Midbrain (tissue), 1 donor: ENCODE data around the gene EHD3.
A peak's percentile ranks its signal among the peaks of the same experiment; 100 is the strongest.
"Not testable (repeated sequence)": the region's sequence is repeated elsewhere in the genome, so short reads cannot be mapped to it uniquely, and the experiment has no call there.

Experiments used
- DNase-seq: peaks from one replicate; lab custom pipeline; 2025; lab: John Stamatoyannopoulos, UW

EHD3 gene

DNA sequence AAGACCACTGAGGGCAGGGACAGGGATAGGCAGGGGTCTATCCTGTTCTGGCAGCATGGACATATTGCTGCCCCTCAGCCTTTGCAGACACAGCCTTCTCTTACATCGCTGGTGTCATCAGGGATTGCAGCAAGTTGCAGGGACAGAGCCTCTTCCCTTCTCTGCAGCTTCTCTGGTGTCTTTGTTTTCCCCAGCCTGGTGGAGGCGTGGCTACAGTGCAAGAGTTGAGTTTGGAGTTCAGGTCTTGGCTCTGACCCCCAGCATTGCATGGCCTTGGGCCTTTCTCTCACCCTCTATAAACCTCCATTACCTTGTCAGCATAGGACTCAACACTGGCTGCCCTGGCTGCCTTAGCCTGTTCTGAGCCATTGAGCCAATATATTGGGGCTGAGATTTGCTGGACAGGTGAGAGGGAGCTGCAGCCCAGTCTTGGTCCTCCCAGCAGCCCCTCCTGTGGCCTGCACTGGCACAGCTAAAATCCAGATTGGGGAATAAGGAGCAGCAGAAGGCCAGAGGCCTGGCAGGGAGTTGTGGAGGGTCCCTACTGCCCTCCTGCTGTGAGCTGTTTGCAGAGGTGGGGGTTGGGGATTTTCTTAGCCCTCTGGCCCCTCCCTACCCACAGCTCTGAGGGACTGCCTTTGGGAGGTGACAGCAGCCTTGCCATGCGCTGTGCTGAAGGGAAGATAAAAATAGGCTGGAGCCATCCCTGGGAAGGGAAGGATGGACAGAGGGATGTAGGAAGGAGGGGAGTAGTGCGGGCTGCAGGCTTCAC, 22.8 kb downstream of the EHD3 start:
- no peak for DNase-seq

DNA sequence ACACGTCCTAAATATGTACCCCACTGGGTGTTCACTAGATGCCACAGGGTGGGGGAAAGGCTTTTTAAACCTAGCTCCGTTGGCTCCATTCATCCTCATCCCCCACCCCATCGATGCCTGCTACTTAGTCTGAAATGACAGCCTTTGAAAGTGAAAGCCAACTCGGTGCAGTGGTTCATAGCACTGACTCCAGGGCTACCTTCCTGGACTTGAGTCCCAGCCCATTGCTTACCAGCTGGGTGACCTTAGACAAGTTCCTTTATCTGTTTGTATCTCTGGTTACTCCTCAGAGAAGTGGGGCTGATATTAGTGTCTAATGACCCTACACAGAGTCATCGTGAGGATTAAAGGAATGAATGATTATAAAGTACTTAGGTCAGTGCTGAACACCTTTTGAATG, 24.4 kb downstream of the EHD3 start:
- DNase-seq, result no peak

DNA sequence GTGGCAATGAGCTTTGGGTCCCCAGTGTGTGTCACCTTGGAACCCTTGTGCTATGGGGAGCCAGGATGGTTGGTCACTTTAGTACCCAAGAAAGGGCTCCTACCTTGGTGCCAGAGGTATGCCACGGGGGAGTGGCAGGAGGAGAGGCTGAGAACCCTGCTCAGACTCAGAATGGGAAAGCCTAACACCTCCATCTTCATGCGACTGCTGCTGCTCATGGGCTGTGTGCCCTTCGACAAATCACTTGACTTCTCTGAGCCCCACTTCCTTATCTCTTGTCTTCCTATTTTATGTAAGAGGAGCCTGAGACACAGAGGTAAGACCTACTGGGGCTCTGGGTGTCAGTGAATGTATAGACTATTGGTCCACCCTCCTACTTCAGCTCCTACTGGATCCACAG, 25.1 kb downstream of the EHD3 start:
- DNase-seq, result no peak

DNA sequence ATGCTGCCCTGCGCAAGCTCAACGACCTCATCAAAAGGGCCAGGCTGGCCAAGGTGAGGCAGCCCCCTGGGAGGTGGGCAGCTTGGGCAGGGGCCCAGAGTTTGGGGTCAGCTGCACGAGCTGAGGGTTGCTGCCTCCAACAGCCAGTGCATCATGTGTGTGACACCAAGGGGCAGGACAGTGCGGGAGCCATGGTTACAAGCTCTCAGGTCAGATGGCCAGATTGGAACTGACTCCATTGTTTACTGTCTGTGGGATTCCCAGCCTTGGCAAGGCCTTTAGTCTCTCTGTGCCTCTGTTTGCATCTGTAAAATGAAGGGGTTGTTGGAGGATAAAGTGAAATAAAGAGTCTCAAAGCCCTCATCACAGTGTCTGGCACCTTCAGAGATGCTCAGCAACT, 26.9 kb downstream of the EHD3 start:
- peak; percentile 56 for DNase-seq

DNA sequence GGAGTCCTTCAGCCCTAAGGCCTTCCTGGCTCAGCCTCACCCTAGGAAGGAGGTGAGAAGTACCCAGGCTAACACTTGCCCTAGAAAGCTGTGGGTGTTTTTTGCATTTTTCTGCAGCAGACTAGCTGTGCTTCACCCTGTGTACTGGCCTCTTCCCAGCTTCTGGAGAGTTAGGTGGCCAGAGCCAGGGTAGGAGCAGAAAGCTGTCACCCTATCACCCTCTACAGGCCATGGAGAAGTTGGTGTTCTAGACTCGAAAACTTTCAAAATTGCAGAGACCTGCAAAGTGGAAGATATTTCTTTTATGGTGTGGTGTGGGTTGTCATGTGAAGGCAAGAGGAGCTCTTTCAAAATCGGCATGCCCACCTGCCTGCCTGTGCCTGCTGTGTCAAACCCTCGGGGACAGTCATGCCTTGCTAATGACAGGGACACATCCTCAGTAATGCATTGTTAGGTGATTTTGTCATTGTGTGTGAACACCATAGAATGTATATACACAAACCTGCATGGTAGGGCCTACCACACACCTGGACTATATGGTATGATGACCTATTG, 29.8 kb downstream of the EHD3 start:
- peak; percentile 43 for DNase-seq

DNA sequence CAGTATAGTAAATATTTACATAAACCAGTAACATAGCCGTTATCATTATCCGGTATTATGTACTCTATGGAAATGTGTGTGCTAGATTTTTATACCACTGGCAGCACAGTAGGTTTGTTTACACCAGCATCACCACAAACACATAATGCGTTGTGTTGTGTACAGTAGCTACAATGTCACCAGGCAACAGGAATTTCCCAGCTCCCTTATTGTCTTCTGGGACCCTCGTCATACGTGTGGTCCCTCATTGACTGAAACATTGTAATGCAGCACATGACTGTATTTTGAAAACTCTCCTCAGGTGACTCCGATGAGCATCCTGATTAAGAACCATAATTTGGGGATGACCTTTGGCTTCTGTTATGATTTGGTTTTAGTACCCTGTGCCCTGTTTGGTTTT, 31.3 kb downstream of the EHD3 start:
- no peak for DNase-seq

DNA sequence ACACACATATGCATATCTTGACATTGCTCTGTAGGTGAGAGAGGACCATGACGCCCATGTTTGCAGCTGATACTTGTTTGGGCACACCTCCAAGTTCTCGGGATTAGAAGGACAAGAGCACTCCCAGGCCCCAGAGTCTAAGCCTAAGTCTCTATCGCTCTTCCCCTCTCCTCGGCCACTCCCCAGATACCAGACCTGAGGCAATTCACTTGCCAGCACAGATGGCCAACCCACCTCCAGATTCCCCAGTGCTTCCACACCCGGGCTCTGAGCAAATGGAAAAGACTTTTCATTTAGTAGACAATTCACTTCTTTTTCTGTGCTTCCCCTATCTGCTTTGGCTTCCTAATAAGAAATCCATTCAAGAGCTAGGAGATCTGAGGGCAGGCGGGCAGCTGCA, 32.9 kb downstream of the EHD3 start:
- DNase-seq, result no peak

DNA sequence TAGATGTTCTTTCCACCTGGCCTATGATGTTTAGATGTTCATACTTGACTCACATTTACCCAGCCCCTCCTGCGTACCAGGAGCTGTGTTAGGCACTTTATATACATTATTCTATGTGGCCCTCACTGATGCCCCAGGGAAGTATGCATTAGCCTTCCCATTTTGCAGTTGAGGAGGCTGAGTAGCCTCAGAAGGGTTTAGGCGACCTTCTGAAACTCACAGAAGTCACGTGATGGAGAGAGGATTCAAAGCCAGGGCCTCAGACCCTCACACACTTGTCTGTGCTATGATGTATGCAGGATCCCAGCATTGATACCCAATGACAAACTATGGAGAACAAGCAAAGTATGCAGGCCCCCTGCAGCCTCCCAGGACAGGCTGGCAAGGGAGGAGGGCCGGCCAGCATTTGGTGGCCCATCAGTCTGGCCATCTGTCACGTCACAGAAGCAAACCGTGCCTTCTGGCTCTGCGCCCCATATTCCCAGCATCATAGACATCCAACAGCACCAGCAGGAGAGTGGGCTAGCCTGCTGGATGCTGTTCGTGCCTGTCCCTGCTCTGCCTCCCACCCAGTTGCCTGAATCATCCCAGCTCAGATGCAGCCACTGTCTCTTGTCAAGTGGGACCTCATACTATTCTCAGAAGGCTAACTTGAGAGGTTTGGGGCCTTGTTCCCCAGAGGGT, 33.6 kb downstream of the EHD3 start:
- DNase-seq, result no peak

DNA sequence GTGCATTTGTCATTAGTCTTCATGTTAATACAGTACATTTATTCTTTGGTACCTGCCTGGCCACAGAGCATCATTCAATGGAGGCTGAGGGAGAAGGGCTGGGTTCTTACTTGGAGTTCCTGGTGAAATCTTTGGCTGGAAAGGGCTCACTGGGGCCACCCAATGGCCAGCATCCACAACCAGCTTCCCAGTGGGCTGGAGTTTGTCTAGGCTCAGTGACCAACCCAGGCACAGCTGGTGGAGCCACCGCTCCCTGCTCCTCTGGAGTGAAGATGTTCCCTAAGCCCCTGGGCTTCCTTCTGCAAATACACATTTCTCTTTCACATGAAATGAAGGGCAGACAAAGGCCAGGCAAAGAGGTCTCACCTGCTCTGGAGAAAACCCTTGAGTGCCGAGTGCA, 34.4 kb downstream of the EHD3 start:
- DNase-seq, result no peak

DNA sequence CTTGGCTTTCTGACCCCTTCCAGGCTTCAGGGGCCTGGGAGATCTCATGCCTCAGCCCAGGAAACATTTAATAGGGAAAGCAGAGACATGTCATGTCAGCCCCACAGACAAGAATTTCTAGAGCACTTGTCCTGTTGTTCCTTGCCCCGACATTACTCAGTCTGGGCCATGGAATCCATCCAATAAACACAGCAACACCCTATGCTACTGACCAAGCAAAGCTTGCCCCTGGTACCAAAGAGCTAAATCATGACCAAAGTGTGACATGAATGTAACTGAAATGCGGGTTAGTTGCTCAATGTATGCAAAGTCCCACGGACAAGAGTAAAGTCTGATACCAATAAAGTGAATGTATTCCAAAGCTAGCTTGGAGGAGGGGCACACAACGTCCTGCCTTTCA, 35.1 kb downstream of the EHD3 start:
- no peak for DNase-seq

DNA sequence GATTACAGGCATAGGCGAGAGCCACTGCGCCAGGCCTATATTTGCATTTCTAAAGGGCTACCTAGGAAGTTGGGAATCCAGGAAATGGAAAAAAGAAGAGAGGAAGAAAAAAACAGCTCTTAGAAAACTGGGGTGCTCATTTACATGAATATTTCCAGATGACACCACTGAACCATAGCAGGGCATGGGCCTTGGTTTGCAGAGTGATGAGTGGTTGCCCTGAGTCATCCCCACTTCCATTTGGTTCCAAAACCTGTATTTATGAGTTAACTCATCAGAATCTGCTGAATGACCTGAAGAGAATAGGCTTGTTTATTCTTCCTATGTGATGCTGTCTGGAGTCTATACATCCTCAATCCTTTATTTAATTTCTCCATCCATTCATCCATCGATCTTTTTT, 36.2 kb downstream of the EHD3 start:
- no peak for DNase-seq

DNA sequence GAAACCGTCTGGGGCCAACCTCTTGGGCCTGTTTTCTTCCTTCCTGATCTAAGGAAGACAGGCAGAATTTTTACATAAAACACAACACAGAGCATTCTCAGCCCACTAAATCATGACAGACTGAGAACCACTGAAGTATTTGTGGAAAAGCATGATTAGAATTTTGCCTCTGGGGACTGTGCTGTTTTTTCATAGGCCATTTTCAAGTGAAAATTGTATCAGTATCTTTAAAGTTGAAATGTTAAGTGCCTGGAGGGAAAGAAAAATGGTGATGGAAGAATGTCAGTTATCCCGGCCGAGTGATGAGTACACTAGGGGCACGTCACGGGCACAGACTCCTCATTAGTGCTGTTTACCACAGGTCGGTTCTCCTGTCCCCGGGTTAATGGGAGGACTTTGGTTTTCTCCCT, 36.9 kb downstream of the EHD3 start:
- DNase-seq, result no peak

DNA sequence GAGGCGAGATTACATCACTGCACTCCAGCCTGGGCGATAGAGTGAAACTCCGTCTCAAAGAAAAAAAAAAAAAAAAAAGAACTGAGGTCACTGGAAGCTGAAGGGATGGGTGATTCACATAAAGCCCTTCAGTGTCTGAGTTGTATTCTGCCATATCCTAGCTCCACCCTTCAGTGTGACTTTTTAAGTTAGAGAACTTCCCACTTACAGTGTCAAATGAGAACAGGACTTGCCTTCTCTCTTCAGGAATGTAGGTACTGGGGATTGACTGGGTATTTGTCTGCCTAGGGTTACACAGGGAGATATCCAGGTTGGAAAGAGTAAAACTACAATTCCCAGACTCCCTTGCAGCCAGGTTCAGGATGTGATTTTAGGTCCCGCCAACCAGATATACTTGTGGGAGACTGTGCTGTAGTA, 37.9 kb downstream of the EHD3 start:
- no peak for DNase-seq

DNA sequence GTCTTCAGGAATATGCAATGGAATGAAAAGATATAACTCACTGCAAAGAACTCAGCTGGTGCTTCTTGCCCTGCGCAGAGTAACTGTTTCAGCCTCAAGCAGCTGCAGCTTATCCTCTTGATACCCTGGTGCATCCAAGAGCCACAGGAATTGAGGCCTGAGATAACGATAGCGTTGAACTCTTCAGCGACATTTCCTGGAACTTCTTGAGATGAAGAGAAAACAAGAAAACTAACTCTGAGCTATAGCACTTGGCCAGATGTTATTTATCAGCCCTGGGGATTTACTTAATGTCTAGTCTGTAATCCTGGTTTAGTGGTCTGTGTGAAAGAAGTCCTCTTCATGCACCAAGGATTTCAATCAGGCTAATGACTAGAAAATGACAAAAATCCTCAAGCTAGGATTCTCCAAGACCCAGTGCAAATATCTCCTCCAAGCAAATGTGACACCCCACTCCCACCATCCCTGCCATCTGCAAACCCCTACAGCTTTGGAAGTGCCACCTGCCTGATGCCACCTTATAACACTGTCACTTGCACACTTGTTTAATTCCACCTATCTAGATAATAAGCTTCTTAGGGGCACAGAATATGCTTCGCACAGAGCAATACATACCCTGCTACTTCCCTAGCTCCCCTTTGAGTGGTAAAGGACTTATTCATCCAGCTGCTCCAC, 40.6 kb downstream of the EHD3 start:
- no peak for DNase-seq

DNA sequence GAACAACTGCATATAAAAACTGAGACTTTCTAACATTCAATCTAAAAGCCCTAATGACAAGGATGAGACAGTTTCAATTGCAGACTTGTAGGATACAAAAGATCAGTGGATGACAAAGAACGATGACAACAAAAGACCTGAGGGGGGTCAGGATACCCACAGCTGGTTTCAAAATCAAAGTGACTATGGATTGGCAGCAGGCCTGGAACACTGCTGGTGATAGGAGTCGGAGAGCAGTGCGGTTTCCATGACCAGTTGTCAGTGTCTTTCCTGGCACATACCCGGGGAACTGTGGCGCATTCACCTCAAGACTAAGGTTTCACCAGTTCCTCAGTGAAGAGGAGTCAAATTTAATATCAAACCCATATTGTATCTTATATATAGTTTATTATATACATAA, 42.0 kb downstream of the EHD3 start:
- DNase-seq, result no peak

DNA sequence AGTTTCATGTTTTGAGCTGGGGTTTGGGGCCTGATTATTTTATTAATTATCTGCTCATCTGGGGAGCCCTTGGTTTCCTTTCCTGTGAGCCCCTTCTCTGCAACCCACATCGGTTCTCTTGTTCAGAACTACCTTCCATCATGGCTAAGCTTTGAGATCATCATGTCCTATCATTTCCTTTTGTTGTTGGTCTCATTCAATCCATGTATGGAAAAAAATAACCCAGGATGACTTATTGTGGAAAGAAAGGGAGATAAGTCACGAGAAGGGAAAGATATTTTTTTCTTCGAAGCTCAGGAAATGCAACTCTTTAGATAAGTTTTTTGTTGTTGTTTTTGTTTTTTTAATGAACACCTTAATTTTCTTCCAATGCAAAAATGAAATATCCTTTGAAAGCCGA, 43.7 kb downstream of the EHD3 start:
- DNase-seq, result no peak

DNA sequence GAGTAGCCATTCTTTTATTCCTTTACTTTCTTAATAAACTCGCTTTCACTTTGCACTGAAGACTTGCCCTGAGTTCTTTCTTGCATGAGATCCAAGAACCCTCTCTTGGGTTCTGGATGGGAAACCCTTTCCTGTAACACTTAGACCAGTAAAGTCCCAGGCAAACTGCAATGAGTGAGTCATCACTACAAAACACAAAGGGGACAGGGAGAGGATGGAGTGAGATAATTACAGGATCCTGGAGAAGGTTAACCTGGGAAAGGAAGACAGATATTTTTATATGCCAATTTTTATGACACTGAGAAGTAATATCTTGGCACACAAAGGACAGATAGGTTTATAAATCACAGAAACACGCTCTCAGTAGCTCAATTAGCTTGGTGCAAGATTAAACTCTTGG, 48.7 kb downstream of the EHD3 start:
- no peak for DNase-seq

DNA sequence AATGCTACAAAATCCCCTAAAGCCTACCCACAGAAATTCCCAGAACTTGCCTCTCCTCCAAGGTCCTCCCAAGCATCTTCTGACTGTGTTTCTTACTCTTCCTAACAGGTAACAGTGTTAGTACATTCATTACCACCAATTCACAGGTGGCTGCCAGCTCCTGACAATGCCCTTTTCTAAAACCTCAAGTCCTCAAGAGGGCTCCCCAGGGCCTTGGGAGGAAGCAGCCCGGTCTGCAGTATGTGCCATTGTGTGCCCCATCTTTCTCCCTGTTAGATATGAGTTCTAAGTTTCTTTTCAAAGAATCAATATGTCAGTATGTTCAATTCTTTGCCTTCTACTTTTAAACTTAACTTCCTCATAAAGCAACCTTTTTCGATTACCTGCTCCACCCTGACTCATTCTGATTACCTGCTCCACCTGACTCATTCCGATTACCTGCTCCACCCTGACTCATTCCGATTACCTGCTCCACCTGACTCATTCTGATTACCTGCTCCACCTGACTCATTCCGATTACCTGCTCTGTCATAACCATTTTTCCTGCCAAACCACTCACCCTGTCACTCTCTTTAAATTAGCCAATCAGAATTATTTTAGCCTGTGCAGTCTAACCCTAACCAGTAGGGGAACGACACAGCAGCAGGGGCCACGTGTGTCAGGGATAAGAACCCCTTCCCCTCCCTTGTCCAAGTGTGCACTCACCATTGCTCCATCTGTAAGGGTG, 49.4 kb downstream of the EHD3 start:
- DNase-seq, result not testable (repeated sequence)

DNA sequence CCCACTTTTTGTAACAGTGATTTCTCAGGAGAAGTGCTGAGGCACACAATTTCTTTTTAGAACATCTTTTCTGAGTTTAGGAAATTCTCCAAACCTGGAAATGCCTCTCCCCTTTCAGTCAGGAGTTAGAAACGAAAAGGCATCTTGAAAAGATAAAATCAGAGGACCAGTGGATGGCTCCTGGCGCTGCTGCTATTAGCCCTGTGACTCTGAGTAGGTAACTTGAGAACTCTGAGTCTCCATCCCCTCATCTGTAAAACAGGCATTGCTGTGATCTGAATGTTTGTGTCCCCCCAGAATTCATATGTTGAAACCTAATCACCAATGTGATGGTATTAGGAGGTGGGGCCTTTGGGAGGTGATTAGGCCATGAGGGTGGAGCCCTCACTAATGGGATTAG, 50.2 kb downstream of the EHD3 start:
- no peak for DNase-seq

DNA sequence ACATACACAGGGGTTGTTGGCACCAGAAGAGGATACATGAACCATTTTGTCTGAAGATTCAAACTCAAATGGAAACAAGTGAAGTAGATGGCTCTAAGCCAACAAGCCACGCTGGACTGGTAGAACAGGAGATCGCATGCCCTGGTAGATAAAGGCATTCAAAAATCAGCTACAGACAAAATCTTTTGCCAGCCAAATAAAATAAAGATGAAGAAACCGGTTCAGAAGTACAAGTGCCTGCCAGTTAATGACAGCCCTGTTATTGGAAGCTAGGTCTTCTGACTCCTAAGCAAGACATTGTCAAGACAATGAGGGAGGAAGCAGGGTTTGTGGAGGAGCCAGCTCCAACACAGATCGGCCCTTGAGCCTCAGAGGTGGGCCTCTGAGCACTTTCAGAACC, 52.3 kb downstream of the EHD3 start:
- DNase-seq, result no peak

DNA sequence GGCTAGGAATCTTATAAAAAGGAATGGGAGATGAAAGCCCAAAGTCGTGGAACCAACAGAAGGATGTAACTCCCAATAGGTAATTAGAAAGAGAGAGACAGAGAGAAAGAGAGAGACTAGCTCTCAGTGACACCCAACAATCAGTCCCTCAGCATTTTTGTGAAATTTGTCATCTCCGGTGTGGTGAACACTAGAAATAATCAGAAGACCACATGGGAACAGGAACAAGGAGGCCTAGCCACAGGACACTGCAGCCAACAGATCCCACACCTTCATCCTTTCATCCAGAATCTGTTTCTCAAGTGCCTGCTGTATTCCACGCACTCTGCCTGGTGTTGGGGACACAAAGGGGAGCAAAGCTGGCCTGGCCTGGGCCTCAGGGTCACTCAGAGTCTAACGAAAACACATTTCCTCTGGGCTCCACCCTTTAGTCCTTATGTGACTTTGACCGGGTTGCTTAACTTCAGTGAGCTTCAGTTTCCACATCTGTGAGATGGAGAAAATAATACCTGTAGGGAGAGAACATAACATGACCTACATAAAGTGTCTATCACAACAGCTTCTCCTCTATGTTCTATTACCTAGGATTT, 53.1 kb downstream of the EHD3 start:
- no peak for DNase-seq

DNA sequence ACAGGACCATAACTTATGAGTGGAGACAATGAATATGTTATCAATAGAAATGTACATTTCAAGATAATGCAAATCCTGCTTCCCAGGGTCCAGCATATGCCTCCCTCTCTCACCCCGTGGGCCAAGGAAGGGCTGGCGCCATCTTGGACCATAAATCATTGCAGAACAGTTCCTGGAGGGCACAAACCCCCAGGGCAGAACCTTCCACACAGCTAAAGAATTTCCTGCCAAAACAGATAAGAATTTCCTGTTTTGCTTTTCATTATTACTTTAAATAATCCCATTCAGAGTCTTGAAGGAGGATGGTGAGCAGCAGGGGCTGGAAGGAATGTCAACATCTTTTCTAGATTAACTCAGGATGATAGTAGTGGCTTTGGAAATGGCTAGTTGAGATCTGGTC, 53.7 kb downstream of the EHD3 start:
- no peak for DNase-seq
